Osteoblast (primary cell): ENCODE measurements around the gene ZBTB7C. TPM values are rescaled to one million over a fixed set of nuclear protein-coding genes. Genes with fewer than 3 reads are reported as not detected.

ENCODE experiments used
- DNase-seq: peaks from one replicate; pipeline ENCODE4 v3.0.0; 2011; ENCODE audit warnings: low spot score, mixed read lengths; ENCODE audit not compliant: insufficient read length; ENCODE audit errors: missing footprints
- H2AFZ ChIP-seq: 2 replicates; pipeline ENCODE4 v1.6.0; 2011; ENCODE audit warnings: mild to moderate bottlenecking, low read length
- H3K27ac ChIP-seq: 2 replicates; pipeline ENCODE4 v1.5.1; 2011; ENCODE audit warnings: mild to moderate bottlenecking, low read depth, low read length, moderate library complexity
- H3K27me3 ChIP-seq: 2 replicates; pipeline ENCODE4 v1.6.0; 2012; ENCODE audit warnings: mild to moderate bottlenecking, control low read depth, inconsistent platforms, low read length, moderate library complexity; ENCODE audit not compliant: insufficient read depth
- H3K36me3 ChIP-seq: 2 replicates; pipeline ENCODE4 v1.5.1; 2011; ENCODE audit warnings: mild to moderate bottlenecking, low read length, control low read depth, moderate library complexity; ENCODE audit not compliant: insufficient read depth
- H3K4me1 ChIP-seq: 2 replicates; pipeline ENCODE4 v1.5.1; 2011; ENCODE audit warnings: mild to moderate bottlenecking, low read length, control low read depth, moderate library complexity; ENCODE audit not compliant: insufficient read depth
- H3K4me2 ChIP-seq: 2 replicates; pipeline ENCODE4 v1.6.0; 2011; ENCODE audit warnings: mild to moderate bottlenecking, low read length; ENCODE audit not compliant: insufficient read depth
- H3K4me3 ChIP-seq: fragments of 200-600 bp; sonication (generic); 3 replicates; pipeline ENCODE4 v1.5.1; 2012; ENCODE audit warnings: mild to moderate bottlenecking, low read length, inconsistent platforms; ENCODE audit not compliant: insufficient read depth
- H3K79me2 ChIP-seq: 2 replicates; pipeline ENCODE4 v1.6.0; 2012; ENCODE audit warnings: mild to moderate bottlenecking, low read length, control low read depth, inconsistent platforms; ENCODE audit not compliant: insufficient read depth
- H3K9me3 ChIP-seq: 2 replicates; pipeline ENCODE4 v1.5.1; 2011; ENCODE audit warnings: low read depth, low read length, control low read depth
- H4K20me1 ChIP-seq: 2 replicates; pipeline ENCODE4 v1.6.0; 2012; ENCODE audit warnings: mild to moderate bottlenecking, low read length, control low read depth; ENCODE audit not compliant: insufficient read depth
- total RNA-seq: library from RNA; depleted of rRNA; stranded (reverse); fragments of >200 nt; gene quantifications from 2 replicates; pipeline ENCODE4 v1.2.3, GENCODE V29; 2012
- TF ChIP-seq, protein P1 (sequence below): IDR thresholded peaks from 2 replicates; pipeline ENCODE4 v1.5.1; 2011; ENCODE audit warnings: mild to moderate bottlenecking, low read depth, low read length, moderate library complexity; ENCODE audit errors: extremely low read depth

ZBTB7C gene
- total RNA-seq, 1 donor, result 0.36 TPM

DNA sequence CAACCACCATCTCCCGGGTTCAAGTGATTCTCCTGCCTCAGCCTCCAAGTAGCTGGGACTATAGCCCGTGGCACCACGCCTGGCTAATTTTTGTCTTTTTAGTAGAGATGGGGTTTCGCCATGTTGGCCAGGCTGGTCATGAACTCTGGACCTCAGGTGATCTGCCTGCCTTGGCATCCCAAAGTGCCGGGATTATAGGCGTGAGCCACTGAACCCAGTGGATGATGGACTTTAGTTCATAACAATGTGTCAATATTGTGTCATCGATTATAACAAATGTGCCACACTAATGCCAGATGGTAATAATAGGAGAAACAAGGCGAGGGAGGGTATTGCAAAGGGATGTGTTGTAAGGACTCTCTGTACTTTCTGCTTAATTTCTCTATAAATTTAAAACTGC lies 216.6 kb downstream of the ZBTB7C start:
- DNase-seq, result no peak
- no peaks in the 10 kb centered on the region for H3K4me1 ChIP-seq
- H3K27me3 ChIP-seq, result peaks cover 6% of the 10 kb centered on the region
- TF ChIP-seq, protein P1, sequence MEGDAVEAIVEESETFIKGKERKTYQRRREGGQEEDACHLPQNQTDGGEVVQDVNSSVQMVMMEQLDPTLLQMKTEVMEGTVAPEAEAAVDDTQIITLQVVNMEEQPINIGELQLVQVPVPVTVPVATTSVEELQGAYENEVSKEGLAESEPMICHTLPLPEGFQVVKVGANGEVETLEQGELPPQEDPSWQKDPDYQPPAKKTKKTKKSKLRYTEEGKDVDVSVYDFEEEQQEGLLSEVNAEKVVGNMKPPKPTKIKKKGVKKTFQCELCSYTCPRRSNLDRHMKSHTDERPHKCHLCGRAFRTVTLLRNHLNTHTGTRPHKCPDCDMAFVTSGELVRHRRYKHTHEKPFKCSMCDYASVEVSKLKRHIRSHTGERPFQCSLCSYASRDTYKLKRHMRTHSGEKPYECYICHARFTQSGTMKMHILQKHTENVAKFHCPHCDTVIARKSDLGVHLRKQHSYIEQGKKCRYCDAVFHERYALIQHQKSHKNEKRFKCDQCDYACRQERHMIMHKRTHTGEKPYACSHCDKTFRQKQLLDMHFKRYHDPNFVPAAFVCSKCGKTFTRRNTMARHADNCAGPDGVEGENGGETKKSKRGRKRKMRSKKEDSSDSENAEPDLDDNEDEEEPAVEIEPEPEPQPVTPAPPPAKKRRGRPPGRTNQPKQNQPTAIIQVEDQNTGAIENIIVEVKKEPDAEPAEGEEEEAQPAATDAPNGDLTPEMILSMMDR, result no peak
- H4K20me1 ChIP-seq, result no peaks in the 10 kb centered on the region
- no peak overlapping the region for H3K4me3 ChIP-seq
- no peak overlapping the region for H3K4me2 ChIP-seq
- no peak overlapping the region for H2AFZ ChIP-seq
- H3K79me2 ChIP-seq, result no peaks in the 10 kb centered on the region
- H3K9me3 ChIP-seq, result no peaks in the 10 kb centered on the region
- no peaks in the 10 kb centered on the region for H3K36me3 ChIP-seq
- H3K27ac ChIP-seq, result no peak overlapping the region

DNA sequence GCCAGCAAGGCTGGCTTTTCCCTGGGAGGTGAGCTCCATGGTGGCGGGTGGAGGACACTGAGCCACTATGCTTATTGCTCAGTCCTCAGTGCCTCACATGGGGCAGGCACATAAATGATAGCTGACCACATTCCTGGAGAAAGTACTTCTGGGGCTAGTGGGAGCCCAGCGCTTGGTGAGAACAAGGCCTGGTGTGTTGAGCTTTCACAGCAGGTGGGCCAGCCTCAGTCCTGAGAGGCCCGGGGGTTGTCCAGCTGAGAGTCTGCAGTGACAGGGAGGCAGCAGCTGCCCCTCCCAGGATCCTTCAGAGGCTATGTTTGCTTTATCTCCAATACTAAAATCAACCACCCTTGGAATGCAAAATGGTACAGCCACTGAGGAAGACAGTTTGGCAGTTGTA lies 217.7 kb downstream of the ZBTB7C start:
- TF ChIP-seq, protein P1, result no peak
- Histone ChIP-seq H4K20me1 (no peaks in the 10 kb centered on the region), H3K4me3 (no peak overlapping the region), H3K27me3 (peaks cover 6% of the 10 kb centered on the region), H3K27ac (no peak overlapping the region), H2AFZ (no peak overlapping the region), H3K36me3 (no peaks in the 10 kb centered on the region), H3K4me2 (no peak overlapping the region), H3K9me3 (no peaks in the 10 kb centered on the region), H3K79me2 (no peaks in the 10 kb centered on the region), H3K4me1 (no peaks in the 10 kb centered on the region)
- DNase-seq, result no peak

DNA sequence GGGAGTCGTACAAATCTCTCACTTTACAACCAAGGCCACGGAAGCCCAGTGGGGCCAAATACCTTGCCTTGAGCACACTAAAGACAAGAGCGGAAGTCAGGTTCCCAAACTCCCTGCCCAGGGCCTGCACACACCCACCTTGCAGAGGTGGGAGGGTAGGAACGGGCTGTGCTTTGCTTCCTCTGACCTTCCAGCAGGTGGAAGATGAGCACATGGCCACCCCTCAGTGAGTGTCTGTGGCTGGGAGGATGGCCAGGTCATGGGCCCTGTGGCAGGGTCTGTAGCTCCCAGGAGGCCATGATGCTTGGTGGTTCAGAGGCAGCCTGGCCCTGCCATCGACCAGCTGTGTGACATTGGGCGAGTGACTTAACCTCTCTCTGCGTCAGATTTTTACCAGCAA lies 218.2 kb downstream of the ZBTB7C start:
- Histone ChIP-seq H3K4me3 (no peak overlapping the region), H2AFZ (no peak overlapping the region), H3K79me2 (no peaks in the 10 kb centered on the region), H3K4me2 (no peak overlapping the region), H3K4me1 (no peaks in the 10 kb centered on the region), H4K20me1 (no peaks in the 10 kb centered on the region), H3K9me3 (no peaks in the 10 kb centered on the region), H3K27me3 (peaks cover 10% of the 10 kb centered on the region), H3K27ac (no peak overlapping the region), H3K36me3 (no peaks in the 10 kb centered on the region)
- DNase-seq, result no peak
- TF ChIP-seq, protein P1, result no peak

DNA sequence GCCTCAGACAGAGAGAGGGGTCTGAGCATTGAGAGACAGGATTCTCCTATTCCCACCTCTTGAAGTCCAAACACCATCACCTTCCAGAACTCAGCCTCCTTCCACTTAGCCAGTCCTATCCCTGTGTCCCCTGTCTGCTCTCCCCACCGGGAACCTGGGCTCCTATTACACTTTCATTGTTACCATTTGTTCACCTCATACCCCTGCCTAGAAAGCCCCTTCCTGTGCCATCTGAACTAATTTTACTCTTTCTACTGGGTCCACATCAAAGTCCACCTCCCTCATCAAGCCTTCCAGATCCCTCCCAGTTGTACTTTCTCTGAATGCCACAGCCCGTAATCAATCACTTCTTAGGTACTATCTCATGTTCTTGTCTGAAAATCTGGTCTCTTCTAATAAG lies 220.6 kb downstream of the ZBTB7C start:
- H3K79me2 ChIP-seq, result no peaks in the 10 kb centered on the region
- H4K20me1 ChIP-seq, result no peaks in the 10 kb centered on the region
- no peak overlapping the region for H2AFZ ChIP-seq
- no peak overlapping the region for H3K27ac ChIP-seq
- no peaks in the 10 kb centered on the region for H3K9me3 ChIP-seq
- H3K27me3 ChIP-seq, result peaks cover 11% of the 10 kb centered on the region
- no peak overlapping the region for H3K4me2 ChIP-seq
- no peaks in the 10 kb centered on the region for H3K4me1 ChIP-seq
- TF ChIP-seq, protein P1, result no peak
- H3K4me3 ChIP-seq, result no peak overlapping the region
- H3K36me3 ChIP-seq, result no peaks in the 10 kb centered on the region
- no peak for DNase-seq
